Colon (tissue), 2 donors: ENCODE data around the gene CDR2.
"Not testable (repeated sequence)": the region's sequence is repeated elsewhere in the genome, so short reads cannot be mapped to it uniquely, and the experiment has no call there.

Experiments used
- FAIRE-seq: peaks from 2 replicates; lab custom pipeline; 2012; peaks lifted over from hg19 to GRCh38; lab: Jason Lieb, UNC
- donor health status: control.
- donor health status: control.

CDR2 gene

DNA sequence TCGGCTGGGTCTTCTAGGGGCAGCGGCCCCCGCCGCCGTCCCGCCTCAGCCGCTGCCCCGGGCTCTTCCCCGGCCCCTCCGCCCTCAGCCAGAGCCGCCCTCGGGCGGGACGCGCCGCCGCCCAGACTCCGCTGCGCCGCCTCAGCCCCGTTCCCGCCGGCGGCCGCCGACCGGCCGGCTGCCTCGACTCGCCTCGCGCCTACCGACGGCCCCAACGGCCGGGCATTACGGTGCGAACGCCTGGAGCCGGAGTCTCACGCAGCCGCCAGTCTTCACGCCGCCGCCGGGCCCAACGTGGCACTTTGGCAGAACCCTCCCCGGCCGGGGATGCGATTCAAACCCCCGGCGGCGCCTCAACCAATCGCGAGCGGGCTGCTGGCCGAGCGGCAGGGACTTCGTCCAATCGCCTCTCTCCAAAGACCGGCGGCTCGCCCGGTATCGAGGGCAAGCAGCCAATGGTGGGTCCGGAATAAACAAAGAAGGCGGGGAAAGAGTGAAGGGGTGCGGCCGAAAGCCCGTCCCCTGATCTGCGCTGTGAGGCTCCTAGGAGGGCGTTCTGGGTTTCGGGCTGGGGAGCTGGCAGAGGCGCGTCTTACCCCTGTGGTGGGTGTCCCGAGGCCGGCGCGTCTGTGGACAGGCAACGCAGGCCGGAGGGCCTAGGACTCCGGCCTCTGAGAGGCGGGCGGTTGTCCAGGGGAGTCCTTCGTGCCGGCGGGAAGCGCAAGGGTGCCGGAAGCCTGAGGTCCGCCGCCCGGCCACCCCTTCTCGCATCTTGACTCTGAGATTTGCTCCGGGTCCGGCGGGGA lies at the start of gene CDR2:
CDR2 (minus strand) TSS at position 309 of the 806 bp plus-strand sequence. CDS start 310 bp downstream, outside the sequence.
- FAIRE-seq = no peak

- FAIRE-seq = no peak
Measured at GRCh38 chr16:22423716-22424115, 49.3 kb upstream of the CDR2 start.

GRCh38 chr16:22421136-22421535 lies 46.7 kb upstream of the CDR2 start:
- no peak for FAIRE-seq

- FAIRE-seq = no peak
Measured at GRCh38 chr16:22420606-22421135, 46.3 kb upstream of the CDR2 start.

- no peak for FAIRE-seq
Measured at GRCh38 chr16:22419908-22420307, 45.5 kb upstream of the CDR2 start.

- FAIRE-seq = no peak
Measured at GRCh38 chr16:22418826-22419225, 44.4 kb upstream of the CDR2 start.

DNA sequence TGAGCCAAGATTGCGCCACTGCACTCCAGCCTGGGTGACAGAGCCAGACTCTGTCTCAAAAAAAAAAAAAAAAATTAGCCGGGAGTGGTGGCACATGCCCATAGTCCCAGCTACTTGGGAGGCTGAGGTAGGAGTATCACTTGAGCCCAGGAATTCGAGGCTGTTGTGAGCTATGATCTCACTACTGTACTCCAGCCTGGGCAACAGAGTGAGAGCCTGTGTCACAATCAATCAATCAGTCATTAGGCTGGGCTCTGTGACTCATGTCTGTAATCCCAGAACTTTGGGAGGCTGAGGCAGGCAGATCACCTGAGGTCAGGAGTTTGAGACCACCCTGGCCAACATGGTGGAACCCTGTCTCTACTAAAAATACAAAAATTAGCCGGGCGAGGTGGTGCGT lies 43.4 kb upstream of the CDR2 start:
- not testable (repeated sequence) for FAIRE-seq

- FAIRE-seq = no peak
Measured at GRCh38 chr16:22417019-22417418, 42.6 kb upstream of the CDR2 start.

DNA sequence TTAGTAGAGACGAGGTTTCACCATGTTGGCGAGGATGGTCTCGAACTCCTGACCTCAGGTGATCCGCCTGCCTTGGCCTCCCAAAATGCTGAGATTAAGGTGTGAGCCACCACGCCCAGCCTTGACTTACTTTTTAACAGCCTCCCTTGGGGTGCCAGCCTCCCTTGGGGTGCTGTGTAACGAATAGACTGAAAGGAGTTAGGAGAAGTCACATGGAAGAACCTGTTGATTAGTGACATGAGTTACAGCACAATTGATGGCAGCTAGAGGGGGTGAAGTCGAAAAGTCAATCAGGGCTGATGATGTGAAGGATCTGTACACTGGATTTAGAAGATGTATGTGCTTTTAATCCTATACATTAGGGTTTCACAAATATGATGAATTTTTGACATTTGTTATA lies 39.4 kb upstream of the CDR2 start:
- FAIRE-seq = no peak

GRCh38 chr16:22407486-22407885 lies 33.1 kb upstream of the CDR2 start:
- FAIRE-seq = no peak

DNA sequence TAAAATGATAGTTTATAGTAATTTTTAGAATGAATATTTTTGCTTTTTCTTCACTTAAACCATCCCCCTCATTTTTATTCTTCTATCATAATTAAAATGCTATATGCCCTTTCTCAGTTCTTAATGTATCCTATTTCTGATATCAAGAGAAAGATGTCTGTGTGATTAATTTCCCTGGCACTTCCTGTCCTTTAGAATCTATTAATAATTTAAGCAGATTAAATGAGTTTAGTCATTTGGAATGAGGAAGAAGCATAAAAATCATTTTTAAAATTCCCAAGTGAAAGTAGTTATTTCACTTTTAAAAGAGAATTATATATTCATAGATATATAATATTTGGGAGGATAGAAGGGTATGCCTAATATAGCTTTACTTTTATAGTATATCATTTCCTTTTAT lies 27.8 kb upstream of the CDR2 start:
- no peak for FAIRE-seq

DNA sequence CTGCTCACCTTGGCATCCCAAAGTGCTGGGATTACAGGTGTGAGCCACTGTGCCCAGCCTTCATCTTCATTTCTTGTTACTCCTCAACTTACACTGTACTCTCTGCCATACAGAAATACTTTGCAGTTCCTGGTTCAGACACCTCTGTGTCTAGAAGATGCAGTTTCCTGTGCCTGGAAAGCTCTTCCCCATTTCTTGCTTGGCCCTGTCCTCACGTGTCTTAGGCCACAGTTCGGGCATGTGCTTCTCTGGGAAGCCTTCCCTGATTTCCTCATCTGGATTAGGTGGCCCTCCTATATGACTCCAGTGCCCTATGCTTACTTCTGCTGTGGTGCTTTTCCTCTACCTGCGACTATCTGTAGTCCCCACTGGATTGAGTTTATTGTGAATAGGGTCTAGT lies 26.5 kb upstream of the CDR2 start:
- no peak for FAIRE-seq

DNA sequence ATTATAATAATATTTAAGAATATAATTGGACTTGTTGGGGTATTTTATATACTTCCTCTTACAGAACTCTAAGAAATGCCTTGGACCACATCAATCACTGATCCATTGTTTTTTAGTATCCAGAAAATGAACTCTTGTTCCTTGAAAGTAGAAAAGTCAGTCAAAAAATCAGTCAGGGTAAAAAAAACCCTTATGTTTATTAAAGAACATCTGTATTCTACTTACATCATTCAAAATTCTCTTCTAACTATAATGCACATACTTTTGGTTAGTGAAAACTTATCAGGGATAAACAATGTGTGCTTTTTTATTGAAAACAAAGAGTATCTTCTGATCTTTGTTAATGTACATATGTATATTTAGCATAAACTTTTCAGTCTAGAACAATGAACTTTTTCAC lies 23.5 kb upstream of the CDR2 start:
- no peak for FAIRE-seq

GRCh38 chr16:22397464-22397863 lies 23.0 kb upstream of the CDR2 start:
- no peak for FAIRE-seq

DNA sequence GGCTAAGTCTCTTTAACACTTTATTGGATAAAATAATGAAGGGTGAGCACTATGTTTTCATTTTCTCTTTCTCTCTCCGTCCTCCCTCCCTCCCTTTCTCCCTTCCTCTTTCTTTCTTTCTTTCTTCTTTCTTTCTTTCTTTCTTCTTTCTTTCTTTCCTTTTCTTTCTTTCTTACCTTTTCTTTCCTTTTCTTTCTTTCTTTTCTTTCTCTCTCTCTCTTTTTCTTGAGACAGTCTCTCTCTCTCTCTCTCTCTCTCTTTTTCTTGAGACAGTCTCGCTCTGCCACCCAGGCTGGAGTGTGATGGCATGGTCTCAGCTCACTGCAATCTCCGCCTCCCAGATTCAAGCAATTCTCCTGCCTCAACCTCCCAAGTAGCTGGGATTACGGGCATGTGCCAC lies 21.5 kb upstream of the CDR2 start:
- no peak for FAIRE-seq

GRCh38 chr16:22394121-22394520 lies 19.7 kb upstream of the CDR2 start:
- no peak for FAIRE-seq

- no peak for FAIRE-seq
Measured at GRCh38 chr16:22388101-22388644, 13.8 kb upstream of the CDR2 start.

- no peak for FAIRE-seq
Measured at GRCh38 chr16:22386976-22387375, 12.6 kb upstream of the CDR2 start.

DNA sequence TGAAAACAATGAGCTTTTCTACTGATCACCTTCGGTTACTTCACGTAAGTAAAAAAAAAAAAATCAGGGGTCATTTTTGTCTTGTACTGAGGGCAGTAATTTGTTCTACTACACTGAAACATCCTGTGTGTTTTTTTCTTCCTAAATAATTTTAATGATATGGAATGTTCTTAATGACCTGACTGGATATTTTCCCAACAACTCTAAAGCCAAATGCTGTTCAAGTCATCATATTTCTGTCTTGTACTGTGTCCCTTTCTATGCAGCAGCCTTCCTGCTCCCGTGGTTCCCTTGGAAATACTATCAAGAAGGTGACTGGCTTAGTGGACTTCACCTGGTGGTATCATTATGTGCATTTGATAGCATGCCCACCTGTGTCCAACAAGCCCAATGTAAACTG lies 10.8 kb upstream of the CDR2 start:
- no peak for FAIRE-seq

DNA sequence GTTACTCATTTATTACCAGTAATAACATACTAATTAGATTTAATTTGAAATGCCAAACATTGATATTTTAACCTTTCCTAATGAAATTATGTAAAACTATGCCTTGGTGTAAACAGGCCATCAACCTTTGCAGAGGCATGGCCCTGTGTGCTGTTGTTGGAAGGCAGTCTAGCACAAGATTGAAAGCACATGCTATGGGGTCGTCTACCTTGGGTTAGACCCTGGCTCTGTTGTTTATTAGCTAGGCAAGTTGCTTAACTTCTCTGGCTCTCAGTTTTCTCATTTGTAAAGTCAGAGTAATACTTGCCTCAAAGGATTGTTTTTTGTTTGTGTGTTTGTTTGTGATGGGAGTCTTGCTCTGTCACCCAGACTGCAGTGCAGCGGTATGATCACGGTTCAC lies 9.4 kb upstream of the CDR2 start:
- no peak for FAIRE-seq

DNA sequence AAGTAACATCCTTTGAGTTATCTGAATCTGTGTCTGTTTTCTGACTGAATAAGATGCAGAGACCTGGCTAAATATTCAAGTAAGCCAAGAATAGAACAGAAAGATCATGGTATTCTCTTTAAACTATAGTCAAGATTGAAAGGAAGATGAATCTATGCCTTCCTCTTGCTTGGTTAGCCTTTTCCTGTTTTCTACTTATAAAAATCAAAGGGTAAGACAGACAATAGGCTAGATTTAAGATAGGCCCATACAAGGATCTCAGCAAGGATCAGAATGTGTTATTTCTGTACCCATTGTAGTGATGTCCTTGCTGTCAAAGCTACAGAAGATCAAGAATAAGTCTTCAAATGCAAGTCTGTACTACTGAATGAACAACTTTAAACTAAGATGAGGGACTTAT lies 7.0 kb upstream of the CDR2 start:
- no peak for FAIRE-seq

GRCh38 chr16:22380529-22380928 lies 6.1 kb upstream of the CDR2 start:
- FAIRE-seq = no peak

DNA sequence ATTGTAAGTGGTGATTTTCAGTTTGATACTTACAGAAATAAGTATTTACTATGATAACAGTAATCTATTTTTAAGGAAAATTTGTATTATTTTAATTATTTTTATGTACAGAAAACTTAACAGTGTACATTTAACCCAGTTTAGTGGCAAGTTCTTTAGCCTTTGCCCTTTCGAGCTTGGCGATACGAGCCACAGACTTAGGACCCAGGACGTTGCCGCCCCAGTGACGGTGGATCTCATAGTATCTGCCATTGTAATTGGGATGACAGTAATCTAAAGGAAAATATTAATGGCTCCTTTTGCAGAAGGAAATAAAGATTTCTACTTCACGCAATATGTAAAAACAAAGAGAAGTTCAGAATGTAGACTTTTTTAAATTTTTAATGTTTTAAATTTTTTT lies 5.2 kb upstream of the CDR2 start:
- FAIRE-seq = no peak
